Loucy (cell line): ENCODE results near the gene THSD8.

ENCODE experiments used
- H2AFZ ChIP-seq: fragments of 200-600 bp; sonication (generic); 2 replicates; pipeline ENCODE4 v1.6.0; 2016; ENCODE audit warnings: antibody characterized with exemption, mild to moderate bottlenecking, low read length, moderate library complexity
- H3F3A ChIP-seq: fragments of 200-600 bp; 2 replicates; pipeline ENCODE4 v1.6.0; 2016; ENCODE audit warnings: antibody characterized with exemption, low read depth, mild to moderate bottlenecking
- H3K27me3 ChIP-seq: fragments of 200-600 bp; sonication (generic); 2 replicates; pipeline ENCODE4 v1.6.1; 2014; ENCODE audit warnings: low read length, mild to moderate bottlenecking; ENCODE audit not compliant: insufficient read depth, poor library complexity, severe bottlenecking
- H3K36me3 ChIP-seq: fragments of 200-600 bp; sonication (generic); 2 replicates; pipeline ENCODE4 v1.6.1; 2016; ENCODE audit warnings: low read length; ENCODE audit not compliant: insufficient read depth
- H3K4me1 ChIP-seq: fragments of 200-600 bp; sonication (generic); 2 replicates; pipeline ENCODE4 v1.5.1; 2014; ENCODE audit warnings: low read length, mild to moderate bottlenecking; ENCODE audit not compliant: insufficient read depth, poor library complexity, severe bottlenecking
- H3K4me2 ChIP-seq: fragments of 200-600 bp; sonication (generic); 2 replicates; pipeline ENCODE4 v1.6.0; 2014; ENCODE audit warnings: antibody characterized with exemption, low read length, low read depth, mild to moderate bottlenecking; ENCODE audit not compliant: poor library complexity, severe bottlenecking
- H3K4me3 ChIP-seq: fragments of 200-600 bp; sonication (generic); 2 replicates; pipeline ENCODE4 v1.5.1; 2014; ENCODE audit warnings: low read length, mild to moderate bottlenecking, mixed read lengths; ENCODE audit not compliant: poor library complexity, severe bottlenecking
- H3K79me2 ChIP-seq: fragments of 200-600 bp; sonication (generic); 2 replicates; pipeline ENCODE4 v1.6.1; 2014; ENCODE audit warnings: low read length; ENCODE audit not compliant: insufficient read depth
- H3K9ac ChIP-seq: fragments of 200-600 bp; sonication (generic); 2 replicates; pipeline ENCODE4 v1.6.0; 2014; ENCODE audit warnings: mild to moderate bottlenecking, low read depth, low read length, moderate library complexity; ENCODE audit not compliant: poor library complexity, severe bottlenecking
- H3K9me2 ChIP-seq: fragments of 200-600 bp; sonication (generic); replicated peaks from 2 replicates; pipeline ENCODE4 v1.6.1; 2016; ENCODE audit warnings: low read depth, low read length, mixed read lengths
- H3K9me3 ChIP-seq: fragments of 200-600 bp; sonication (generic); 2 replicates; pipeline ENCODE4 v1.6.1; 2014; ENCODE audit warnings: mild to moderate bottlenecking, antibody characterized with exemption, low read length, low read depth; ENCODE audit not compliant: insufficient read depth
- H4K20me1 ChIP-seq: fragments of 200-600 bp; sonication (generic); 2 replicates; pipeline ENCODE4 v1.6.0; 2014; ENCODE audit warnings: antibody characterized with exemption, low read length, mild to moderate bottlenecking; ENCODE audit not compliant: insufficient read depth, poor library complexity, severe bottlenecking
- CTCF ChIP-seq: fragments of 200-600 bp; sonication (generic); conservative IDR thresholded peaks from 2 replicates; pipeline ENCODE4 v1.5.1; 2014; ENCODE audit warnings: mild to moderate bottlenecking, antibody characterized with exemption, low read length
- EZH2phosphoT487 ChIP-seq: fragments of 200-600 bp; IDR thresholded peaks from 2 replicates; pipeline ENCODE4 v1.6.1; 2018; ENCODE audit warnings: antibody characterized with exemption, mild to moderate bottlenecking, moderate library complexity, borderline replicate concordance

The THSD8 gene

DNA sequence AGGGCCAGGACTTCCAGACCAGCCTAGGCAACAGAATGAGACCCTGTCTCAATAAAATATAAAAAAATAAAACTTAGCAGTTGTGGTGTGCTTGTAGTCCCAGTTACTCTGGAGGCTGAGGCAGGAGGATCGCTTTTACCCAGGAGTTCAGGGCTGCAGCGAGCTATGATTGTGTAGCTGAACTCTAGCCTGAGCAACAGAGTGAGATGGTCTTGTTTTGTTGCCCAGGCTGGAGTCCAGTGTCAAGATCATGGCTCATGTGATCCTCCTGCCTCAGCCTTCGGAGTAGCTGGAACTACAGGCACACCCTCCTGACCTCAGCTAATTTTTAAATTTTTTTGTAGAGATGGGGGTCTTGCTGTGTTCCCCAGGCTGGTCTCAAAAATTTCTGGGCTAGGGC, 14.9 kb upstream of the THSD8 start:
- no peaks in the 10 kb centered on the region for H3K9me2 ChIP-seq
- no peaks in the 10 kb centered on the region for H3K36me3 ChIP-seq
- no peak overlapping the region for H3K4me3 ChIP-seq
- no peak overlapping the region for H3K9ac ChIP-seq
- H3K79me2 ChIP-seq = peaks cover 8% of the 10 kb centered on the region; the same call in 1 of the 2 replicates
- H3F3A ChIP-seq = no peaks in the 10 kb centered on the region; the same call in 1 of the 2 replicates
- no peaks in the 10 kb centered on the region for H3K9me3 ChIP-seq
- no peaks in the 10 kb centered on the region for H4K20me1 ChIP-seq
- no peak overlapping the region for H3K4me2 ChIP-seq
- no peak overlapping the region for H2AFZ ChIP-seq
- TF ChIP-seq CTCF (no peak), EZH2phosphoT487 (no peak)
- H3K4me1 ChIP-seq = peaks cover 34% of the 10 kb centered on the region
- no peaks in the 10 kb centered on the region for H3K27me3 ChIP-seq

- H3F3A ChIP-seq = no peaks in the 10 kb centered on the region; the same call in 1 of the 2 replicates
- H3K9me2 ChIP-seq = no peaks in the 10 kb centered on the region
- TF ChIP-seq CTCF (no peak), EZH2phosphoT487 (no peak)
- H2AFZ ChIP-seq = no peak overlapping the region
- no peaks in the 10 kb centered on the region for H3K27me3 ChIP-seq
- no peaks in the 10 kb centered on the region for H3K36me3 ChIP-seq
- no peaks in the 10 kb centered on the region for H4K20me1 ChIP-seq
- H3K79me2 ChIP-seq = peaks cover 12% of the 10 kb centered on the region
- H3K9ac ChIP-seq = no peak overlapping the region
- H3K9me3 ChIP-seq = no peaks in the 10 kb centered on the region
- no peak overlapping the region for H3K4me3 ChIP-seq
- H3K4me1 ChIP-seq = peaks cover 31% of the 10 kb centered on the region
- H3K4me2 ChIP-seq = no peak overlapping the region
These were observed 14.4 kb upstream of the THSD8 start for GRCh38 chr19:12787458-12787857.

- no peaks in the 10 kb centered on the region for H3K9me3 ChIP-seq
- H3K4me1 ChIP-seq = peaks cover 33% of the 10 kb centered on the region
- H4K20me1 ChIP-seq = no peaks in the 10 kb centered on the region
- TF ChIP-seq EZH2phosphoT487 (no peak), CTCF (no peak)
- peaks cover 19% of the 10 kb centered on the region for H3K79me2 ChIP-seq
- H3K4me3 ChIP-seq = no peak overlapping the region
- H3F3A ChIP-seq = no peaks in the 10 kb centered on the region; the same call in 1 of the 2 replicates
- no peak overlapping the region for H2AFZ ChIP-seq
- H3K36me3 ChIP-seq = no peaks in the 10 kb centered on the region
- no peaks in the 10 kb centered on the region for H3K27me3 ChIP-seq
- no peak overlapping the region for H3K4me2 ChIP-seq
- H3K9ac ChIP-seq = no peak overlapping the region
- H3K9me2 ChIP-seq = no peaks in the 10 kb centered on the region
These were observed 13.7 kb upstream of the THSD8 start for GRCh38 chr19:12788042-12788681.
